ENCODE data around the gene SRSF7.

SRSF7 gene

GRCh38 chr2:38713338-38713737 is 37.8 kb downstream of the SRSF7 start:
- Histone ChIP-seq H3K36me3 (ENCODE audit: control insufficient read depth, low read length) (no peaks in the 10 kb centered on the region), H3K4me1 (ENCODE audit: control insufficient read depth, low read length) (peaks cover 13% of the 10 kb centered on the region), H3F3A (ENCODE audit: control insufficient read depth, insufficient read depth) (no peaks in the 10 kb centered on the region), H3K4me2 (ENCODE audit: low read length) (no peak overlapping the region), H4K20me1 (ENCODE audit: control insufficient read depth, insufficient read depth, low read depth, low read length) (no peaks in the 10 kb centered on the region), H3K9me3 (ENCODE audit: control insufficient read depth, insufficient read depth, low read length) (no peaks in the 10 kb centered on the region), H3K27me3 (ENCODE audit: control insufficient read depth, low read length) (no peaks in the 10 kb centered on the region), H3K79me2 (ENCODE audit: control insufficient read depth, low read length) (no peaks in the 10 kb centered on the region), H3K4me3 (ENCODE audit: low read length) (no peak overlapping the region), H3K9me2 (replicated peaks; ENCODE audit: control insufficient read depth, low read length) (no peaks in the 10 kb centered on the region), H3K27ac (ENCODE audit: low read depth, low read length) (no peak overlapping the region)
- TF ChIP-seq CTCF (IDR thresholded peaks at IDR 0.05; ENCODE audit: low read depth, low read length, poor library complexity, severe bottlenecking): no peak
- TF ChIP-seq EZH2phosphoT487 (IDR thresholded peaks at IDR 0.05; ENCODE audit: borderline replicate concordance, low read length): no peak

- no peaks in the 10 kb centered on the region for H3K36me3 ChIP-seq (ENCODE audit: control insufficient read depth, low read length)
- H3K79me2 ChIP-seq (ENCODE audit: control insufficient read depth, low read length): no peaks in the 10 kb centered on the region
- H4K20me1 ChIP-seq (ENCODE audit: control insufficient read depth, insufficient read depth, low read depth, low read length): no peaks in the 10 kb centered on the region
- TF ChIP-seq CTCF (IDR thresholded peaks at IDR 0.05; ENCODE audit: low read depth, low read length, poor library complexity, severe bottlenecking) (no peak), EZH2phosphoT487 (IDR thresholded peaks at IDR 0.05; ENCODE audit: borderline replicate concordance, low read length) (no peak)
- no peak overlapping the region for H3K27ac ChIP-seq (ENCODE audit: low read depth, low read length)
- H3K4me3 ChIP-seq (ENCODE audit: low read length): no peak overlapping the region
- H3F3A ChIP-seq (ENCODE audit: control insufficient read depth, insufficient read depth): no peaks in the 10 kb centered on the region
- peaks cover 13% of the 10 kb centered on the region for H3K4me1 ChIP-seq (ENCODE audit: control insufficient read depth, low read length)
- no peaks in the 10 kb centered on the region for H3K9me2 ChIP-seq (replicated peaks; ENCODE audit: control insufficient read depth, low read length)
- no peak overlapping the region for H3K4me2 ChIP-seq (ENCODE audit: low read length)
- H3K27me3 ChIP-seq (ENCODE audit: control insufficient read depth, low read length): no peaks in the 10 kb centered on the region
- no peaks in the 10 kb centered on the region for H3K9me3 ChIP-seq (ENCODE audit: control insufficient read depth, insufficient read depth, low read length)
Measured at GRCh38 chr2:38712871-38713270, 38.3 kb downstream of the SRSF7 start.

- TF ChIP-seq CTCF (IDR thresholded peaks at IDR 0.05; ENCODE audit: low read depth, low read length, poor library complexity, severe bottlenecking): no peak
- TF ChIP-seq EZH2phosphoT487 (IDR thresholded peaks at IDR 0.05; ENCODE audit: borderline replicate concordance, low read length): no peak
Measured at GRCh38 chr2:38712413-38712812, 38.7 kb downstream of the SRSF7 start.

GRCh38 chr2:38711558-38711957 is 39.6 kb downstream of the SRSF7 start:
- no peaks in the 10 kb centered on the region for H3K27me3 ChIP-seq (ENCODE audit: control insufficient read depth, low read length)
- H4K20me1 ChIP-seq (ENCODE audit: control insufficient read depth, insufficient read depth, low read depth, low read length): no peaks in the 10 kb centered on the region
- no peaks in the 10 kb centered on the region for H3K36me3 ChIP-seq (ENCODE audit: control insufficient read depth, low read length)
- H3K9me3 ChIP-seq (ENCODE audit: control insufficient read depth, insufficient read depth, low read length): no peaks in the 10 kb centered on the region
- no peaks in the 10 kb centered on the region for H3F3A ChIP-seq (ENCODE audit: control insufficient read depth, insufficient read depth)
- no peaks in the 10 kb centered on the region for H3K79me2 ChIP-seq (ENCODE audit: control insufficient read depth, low read length)
- H3K27ac ChIP-seq (ENCODE audit: low read depth, low read length): no peak overlapping the region
- no peaks in the 10 kb centered on the region for H3K9me2 ChIP-seq (replicated peaks; ENCODE audit: control insufficient read depth, low read length)
- H3K4me2 ChIP-seq (ENCODE audit: low read length): no peak overlapping the region
- H3K4me1 ChIP-seq (ENCODE audit: control insufficient read depth, low read length): peaks cover 13% of the 10 kb centered on the region
- no peak for TF ChIP-seq EZH2phosphoT487 (IDR thresholded peaks at IDR 0.05; ENCODE audit: borderline replicate concordance, low read length)
- no peak for TF ChIP-seq CTCF (IDR thresholded peaks at IDR 0.05; ENCODE audit: low read depth, low read length, poor library complexity, severe bottlenecking)
- H3K4me3 ChIP-seq (ENCODE audit: low read length): no peak overlapping the region

More at GRCh38 chr2:38712413-38712812, 38.7 kb downstream of the SRSF7 start:
- Histone ChIP-seq H3K9me2 (replicated peaks; ENCODE audit: control insufficient read depth, low read length) (no peaks in the 10 kb centered on the region), H3K36me3 (ENCODE audit: control insufficient read depth, low read length) (no peaks in the 10 kb centered on the region), H4K20me1 (ENCODE audit: control insufficient read depth, insufficient read depth, low read depth, low read length) (no peaks in the 10 kb centered on the region), H3K79me2 (ENCODE audit: control insufficient read depth, low read length) (no peaks in the 10 kb centered on the region), H3F3A (ENCODE audit: control insufficient read depth, insufficient read depth) (no peaks in the 10 kb centered on the region), H3K4me1 (ENCODE audit: control insufficient read depth, low read length) (peaks cover 13% of the 10 kb centered on the region), H3K27ac (ENCODE audit: low read depth, low read length) (no peak overlapping the region), H3K4me3 (ENCODE audit: low read length) (no peak overlapping the region), H3K9me3 (ENCODE audit: control insufficient read depth, insufficient read depth, low read length) (no peaks in the 10 kb centered on the region), H3K27me3 (ENCODE audit: control insufficient read depth, low read length) (no peaks in the 10 kb centered on the region), H3K4me2 (ENCODE audit: low read length) (no peak overlapping the region)

All from DOHH2 (cell line).